Hematopoietic multipotent progenitor cell treated with erythropoietin and hydrocortisone succinate and interleukin-3 and kit ligand, for 15 days (in vitro differentiated cells): ENCODE results near the gene MAOB.
A peak's percentile ranks its signal among the peaks of the same experiment; 100 is the strongest.
"Not testable (repeated sequence)": the region's sequence is repeated elsewhere in the genome, so short reads cannot be mapped to it uniquely, and the experiment has no call there.

Experiments used
- DNase-seq: peaks from one replicate; pipeline ENCODE4 v3.0.0-alpha.2; 2015; ENCODE audit warnings: low spot score

Gene MAOB

DNA sequence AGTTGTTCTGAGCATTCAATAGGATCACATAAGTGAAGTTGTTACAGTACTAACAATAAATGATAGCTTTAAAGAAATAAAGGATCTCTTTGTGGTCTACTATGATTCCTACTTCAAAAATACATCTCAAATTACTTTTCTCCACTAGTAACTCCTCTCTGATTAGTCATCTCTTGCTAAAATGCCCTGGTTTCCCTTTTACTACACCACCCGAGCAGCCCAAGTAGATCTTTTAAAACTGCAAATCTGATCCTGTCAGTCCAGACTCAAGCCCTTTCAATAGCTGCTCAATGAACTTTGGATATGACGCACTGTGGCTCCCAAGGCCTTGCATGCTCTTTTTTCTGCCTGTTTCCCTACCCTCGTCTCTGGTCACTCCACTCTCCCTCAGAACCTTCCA, 128.6 kb downstream of the MAOB start:
- DNase-seq: no peak

DNA sequence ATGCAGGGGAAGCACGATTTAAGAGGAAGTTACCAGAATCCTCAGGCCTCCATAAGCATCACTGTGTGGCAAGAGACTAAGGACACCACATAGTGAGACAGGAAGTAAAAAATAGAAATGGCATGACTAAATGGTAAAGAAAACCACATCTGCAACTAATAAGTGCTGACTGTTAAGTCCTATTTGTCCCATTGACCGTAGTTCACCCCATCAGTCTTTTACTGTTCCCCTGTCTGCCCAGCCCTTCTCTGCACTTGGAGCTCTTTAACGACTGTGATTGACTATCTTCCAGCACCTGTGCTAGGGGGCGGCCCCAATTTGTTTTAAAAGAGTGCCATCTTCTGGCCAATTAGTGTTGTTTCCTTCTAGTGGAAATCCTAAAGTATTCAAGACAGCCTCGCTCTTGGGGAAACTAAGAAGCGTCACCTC, 132.0 kb downstream of the MAOB start:
- peak; percentile 8 for DNase-seq

DNA sequence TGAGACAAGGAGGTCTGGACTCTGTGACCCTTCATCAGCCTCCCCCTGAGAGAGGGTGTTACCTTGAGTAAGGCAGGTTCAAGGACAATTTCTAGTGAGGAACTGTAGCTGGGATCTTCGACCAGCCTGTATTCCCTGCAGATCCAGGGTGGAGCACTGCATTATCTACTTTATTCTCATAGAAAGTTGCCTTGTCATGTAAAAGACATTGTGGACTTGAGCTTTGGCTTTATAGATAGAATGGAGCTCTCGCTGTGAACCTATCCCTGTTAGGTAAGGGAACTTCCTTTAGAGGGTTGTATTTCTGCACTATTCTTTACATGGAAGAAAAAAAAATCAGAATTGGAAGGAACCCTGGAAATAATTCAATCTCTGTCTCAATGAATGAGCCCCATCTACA, 134.8 kb downstream of the MAOB start:
- no peak for DNase-seq

DNA sequence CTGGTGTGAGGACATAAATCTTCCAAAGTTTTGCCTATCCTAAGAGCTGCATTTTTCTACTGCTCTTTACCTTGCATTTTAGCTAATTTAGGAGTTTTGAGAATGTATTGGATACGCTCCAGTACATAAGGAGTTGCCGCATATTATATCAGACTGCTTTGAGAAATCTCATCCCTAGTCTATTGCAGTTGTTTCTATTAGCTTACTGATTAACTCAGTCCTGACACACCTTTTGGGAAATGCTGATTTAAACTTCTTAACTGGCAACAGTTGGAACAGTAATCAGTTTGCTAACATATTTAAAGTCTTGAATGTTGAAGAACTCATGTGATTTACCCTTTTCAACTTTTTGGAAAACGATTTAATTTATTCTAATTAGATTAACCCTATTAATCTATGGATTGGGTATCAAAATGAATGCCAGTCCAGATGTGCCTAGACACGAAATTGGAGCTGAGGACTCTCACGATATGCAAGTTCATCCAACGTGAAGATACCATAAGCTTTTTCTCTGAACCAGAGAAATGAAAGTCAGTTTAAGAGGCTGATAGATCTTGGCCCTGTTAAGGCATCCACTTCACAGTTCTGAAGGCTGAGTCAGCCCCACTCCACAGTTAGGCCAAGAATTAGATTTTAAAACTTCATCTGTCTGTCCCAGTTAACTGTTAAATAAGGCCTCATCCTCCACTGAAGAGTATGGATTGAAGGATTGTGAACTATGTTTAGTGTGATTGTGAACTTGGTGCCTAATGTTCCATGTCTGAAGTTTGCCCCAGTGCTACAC, 136.1 kb downstream of the MAOB start:
- no peak for DNase-seq

DNA sequence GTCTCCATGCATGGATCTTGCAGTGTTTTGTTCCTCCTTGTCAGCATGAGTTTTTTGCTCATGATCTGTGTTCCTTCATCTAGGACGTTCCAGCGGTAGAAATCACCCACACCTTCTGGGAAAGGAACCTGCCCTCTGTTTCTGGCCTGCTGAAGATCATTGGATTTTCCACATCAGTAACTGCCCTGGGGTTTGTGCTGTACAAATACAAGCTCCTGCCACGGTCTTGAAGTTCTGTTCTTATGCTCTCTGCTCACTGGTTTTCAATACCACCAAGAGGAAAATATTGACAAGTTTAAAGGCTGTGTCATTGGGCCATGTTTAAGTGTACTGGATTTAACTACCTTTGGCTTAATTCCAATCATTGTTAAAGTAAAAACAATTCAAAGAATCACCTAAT, 138.0 kb downstream of the MAOB start:
- DNase-seq: no peak

DNA sequence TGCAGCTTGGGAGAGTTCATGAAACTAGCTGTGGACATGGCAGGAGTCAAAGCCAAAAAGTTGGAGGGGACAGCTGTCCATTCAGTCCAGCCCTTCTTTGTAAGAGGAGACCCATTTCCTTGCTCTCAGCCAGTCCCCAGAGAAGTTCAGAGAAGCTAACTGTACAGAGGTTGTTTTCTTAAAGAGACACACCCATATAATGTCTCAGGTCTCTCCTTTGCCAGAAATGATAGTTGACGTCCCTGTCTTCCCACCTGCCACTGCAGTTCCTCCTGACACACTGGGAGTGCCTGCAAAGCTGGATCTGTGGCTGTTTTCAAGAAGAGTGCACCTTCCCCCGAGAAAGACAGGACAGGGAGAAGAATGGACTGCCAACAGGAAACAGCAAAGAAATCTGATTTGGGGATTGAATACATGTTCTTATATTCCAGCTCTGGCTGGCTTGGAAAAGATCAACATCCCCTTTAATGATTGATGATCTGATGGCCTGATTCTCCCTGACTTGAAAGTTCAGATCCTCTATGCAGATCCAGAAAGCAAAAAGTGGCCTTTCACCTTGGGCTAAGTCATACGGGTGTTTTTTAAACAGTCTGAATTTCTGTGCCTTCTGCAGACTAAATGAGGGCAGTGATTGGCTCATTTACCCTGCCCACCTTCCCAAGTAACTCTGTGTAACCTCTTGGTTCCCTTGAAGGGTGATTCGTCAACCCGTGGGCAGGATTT, 139.0 kb downstream of the MAOB start:
- no peak for DNase-seq

DNA sequence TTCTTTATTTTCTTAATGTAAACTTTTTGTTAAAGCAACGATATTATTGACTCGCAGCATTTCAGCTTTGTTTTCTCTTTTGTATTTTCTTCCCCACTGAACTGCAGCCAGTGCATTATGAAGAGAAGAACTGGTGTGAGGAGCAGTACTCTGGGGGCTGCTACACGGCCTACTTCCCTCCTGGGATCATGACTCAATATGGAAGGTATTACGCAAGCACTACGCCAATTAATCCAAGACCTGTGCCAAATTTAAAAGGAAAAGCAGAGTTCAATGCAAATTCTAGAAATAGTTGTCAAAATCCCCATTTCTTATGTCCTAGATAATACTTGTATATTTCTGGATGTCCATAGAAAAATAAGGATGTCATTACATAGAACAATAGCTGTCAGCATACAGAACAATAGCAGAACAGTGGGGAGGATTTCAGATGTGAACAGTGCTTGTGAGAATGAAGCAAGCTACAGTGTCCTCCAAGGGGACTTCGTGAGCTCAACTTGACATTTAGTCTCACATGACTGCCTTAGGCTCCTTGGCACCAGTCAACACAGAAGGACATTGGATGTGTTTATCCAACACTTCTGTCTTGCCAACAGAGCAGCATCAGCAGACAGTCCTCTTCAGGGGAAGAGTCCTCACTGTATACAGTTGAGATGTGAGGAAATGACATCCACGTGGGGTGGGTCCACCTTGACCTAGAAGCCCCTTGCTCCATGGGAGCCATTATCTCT, 140.2 kb downstream of the MAOB start:
- no peak for DNase-seq

DNA sequence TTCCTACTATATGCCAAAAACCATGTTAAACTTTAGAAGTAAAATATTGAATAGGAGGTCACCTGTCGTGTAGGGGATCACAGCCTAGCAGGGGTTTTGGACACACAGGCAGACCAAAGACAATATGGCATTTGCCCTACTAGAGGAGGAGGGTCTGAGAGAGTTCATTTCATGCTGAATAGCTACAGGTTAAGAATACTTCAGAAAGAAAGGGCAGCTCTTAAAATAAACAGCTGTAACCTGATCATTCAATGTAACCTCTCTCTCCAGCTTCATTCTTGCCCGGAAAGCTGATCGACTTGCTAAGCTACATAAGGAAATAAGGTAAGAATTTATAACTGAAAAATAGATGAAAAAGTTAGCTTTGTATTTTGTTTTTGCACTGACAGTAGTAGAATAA, 146.3 kb downstream of the MAOB start:
- no peak for DNase-seq

DNA sequence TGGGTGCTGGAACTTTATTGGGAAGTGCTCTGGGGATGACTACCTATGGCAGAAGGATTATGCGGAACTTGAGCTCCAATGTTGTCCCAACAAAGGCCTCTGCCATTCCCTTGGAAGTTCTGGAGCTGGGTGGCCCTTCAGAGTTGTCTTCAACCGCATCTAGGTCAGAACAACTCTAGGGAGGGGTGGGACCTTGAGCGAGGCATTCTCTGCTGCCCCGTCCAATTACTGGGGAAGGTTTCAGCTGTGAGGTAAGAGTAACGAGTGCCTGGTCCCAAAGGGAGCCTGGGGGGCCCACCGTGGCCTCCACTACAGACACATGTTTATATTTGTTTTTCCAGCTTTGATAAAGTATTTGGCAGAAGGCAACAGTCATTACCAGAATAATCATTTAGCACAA, 146.7 kb downstream of the MAOB start:
- no peak for DNase-seq

DNA sequence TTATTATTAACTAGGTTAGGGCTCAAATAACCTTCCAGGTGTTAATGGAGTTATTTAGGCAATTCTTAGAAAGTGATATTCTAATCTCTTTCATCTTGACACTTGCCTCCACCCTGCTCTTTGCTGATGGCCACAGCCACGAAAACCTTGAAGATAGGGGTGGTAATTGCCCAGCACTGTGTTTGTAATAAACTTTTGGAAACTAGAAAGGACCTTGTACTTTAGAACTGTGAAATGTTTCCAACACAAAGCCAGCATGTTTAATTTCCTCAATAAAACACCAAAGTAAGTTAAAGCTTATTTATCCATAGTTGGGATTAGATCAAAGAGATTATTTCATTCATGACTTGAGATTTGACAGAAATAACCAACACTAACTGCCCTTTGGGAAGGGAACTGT, 147.8 kb downstream of the MAOB start:
- no peak for DNase-seq

DNA sequence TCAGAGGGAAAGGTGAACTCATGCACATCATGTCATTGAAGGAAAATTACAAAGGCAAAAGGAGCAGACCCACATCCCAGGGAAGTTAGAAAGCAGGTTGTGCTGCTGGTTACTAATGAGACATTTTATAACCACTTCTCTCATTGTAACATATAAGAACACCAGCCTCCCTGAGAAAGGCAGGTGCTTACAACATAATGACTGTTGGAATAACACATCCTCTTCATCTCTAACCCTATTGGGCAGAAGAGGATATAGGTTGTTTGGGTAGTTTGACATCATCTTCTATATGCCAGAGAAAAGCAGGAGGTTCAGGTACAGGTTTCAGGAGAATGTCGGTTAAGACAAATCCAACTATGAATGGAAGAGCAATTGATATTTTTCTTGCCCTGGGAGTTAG, 148.6 kb downstream of the MAOB start:
- no peak for DNase-seq

DNA sequence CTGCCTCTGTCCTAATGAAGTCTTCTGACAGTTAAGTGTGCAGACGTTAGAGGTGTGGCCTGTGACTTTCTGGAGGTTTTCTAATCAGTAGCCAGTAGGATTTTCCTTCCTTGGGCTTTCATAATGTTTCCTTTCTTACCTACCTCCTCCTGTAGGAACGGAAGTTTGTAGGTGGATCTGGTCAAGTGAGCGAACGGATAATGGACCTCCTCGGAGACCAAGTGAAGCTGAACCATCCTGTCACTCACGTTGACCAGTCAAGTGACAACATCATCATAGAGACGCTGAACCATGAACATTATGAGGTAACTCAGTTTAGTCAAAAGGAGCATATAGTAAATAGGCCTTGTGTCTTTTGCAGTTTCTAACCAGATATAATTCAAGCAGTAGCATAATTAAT, 151.2 kb downstream of the MAOB start:
- no peak for DNase-seq

DNA sequence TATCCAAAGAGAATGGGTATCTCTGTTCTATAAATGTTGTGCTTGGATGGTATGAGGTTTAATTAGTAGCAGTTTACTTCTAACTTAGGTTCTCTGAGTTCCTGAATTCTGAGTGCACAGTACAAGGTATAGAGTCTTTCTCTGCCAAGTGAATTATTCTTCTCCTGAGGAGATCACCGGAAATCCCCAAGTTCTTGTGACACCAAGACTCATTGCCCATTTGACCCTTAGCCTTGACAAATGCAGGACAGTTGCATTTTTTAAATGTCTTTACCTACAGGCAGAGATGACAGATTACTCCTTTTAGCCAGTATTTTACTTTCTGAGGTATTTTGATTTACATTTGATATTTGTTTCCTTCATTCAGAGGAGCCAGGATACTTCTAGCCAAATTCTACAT, 153.3 kb downstream of the MAOB start:
- DNase-seq: no peak

DNA sequence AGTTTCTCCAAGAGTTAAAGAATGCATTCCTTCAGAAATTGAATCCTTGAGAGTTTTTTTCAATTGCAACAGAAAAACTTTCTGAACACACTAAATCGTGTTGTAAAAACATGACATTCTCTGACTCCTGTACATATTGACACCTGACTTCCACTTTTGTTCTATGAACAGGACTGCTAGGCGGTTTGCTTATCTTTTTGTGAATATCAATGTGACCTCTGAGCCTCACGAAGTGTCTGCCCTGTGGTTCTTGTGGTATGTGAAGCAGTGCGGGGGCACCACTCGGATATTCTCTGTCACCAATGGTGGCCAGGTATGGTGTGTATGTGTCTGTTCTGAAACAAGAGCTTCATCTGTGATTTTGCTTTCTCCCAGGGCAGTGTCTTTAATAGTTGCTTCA, 154.2 kb downstream of the MAOB start:
- DNase-seq: no peak

DNA sequence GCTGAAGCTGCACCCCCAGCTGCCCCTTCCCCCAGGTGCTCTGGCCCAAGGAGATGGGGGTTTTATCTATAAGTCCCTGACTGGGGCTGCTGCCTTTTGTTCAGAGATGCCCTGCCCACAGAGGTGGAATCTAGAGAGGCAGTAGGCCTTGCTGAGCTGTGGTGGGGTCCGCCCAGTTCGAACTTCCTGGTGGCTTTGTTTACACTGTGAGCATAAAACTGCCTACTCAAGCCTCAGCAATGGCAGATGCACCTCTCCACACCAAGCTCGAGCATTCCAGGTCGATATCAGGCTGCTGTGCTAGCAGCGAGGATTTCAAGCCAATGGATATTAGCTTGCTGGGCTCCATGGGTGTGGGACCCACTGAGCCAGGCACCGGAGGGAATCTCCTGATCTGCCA, 155.0 kb downstream of the MAOB start:
- not testable (repeated sequence) for DNase-seq

DNA sequence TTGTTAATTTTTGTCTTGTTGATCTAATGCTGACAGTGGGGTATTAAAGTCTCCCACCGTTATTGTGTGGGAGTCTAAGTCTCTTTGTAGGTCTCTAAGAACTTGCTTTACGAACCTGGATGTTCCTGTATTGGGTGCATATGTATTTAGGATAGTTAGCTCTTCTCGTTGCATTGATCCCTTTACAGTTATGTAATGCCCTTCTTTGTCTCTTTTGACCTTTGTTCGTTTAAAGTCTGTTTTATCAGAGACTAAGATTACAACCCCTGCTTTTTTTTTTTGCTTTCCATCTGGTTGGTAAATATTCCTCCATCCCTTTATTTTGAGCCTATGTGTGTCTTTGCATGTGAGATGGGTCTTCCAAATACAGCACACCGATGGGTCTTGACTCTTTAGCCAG, 157.0 kb downstream of the MAOB start:
- not testable (repeated sequence) for DNase-seq

DNA sequence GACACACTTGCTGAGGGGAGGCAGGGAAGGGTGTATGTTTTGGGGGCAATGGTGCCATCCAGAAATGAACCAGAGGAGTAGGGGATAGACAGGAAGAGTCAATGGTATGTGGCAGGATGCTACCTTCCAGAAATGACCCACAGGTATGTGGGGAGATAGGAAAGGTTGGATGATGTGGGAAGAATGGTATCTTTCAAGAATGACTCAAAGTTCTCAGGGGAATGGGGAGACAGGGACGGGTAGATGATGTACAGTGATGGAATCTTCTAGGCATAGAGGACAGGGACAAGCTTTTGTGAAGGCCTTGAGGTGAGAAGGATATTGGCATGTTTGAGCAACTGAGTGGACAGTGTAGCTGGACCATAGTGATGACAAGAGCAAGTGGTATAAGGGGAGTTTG, 161.3 kb downstream of the MAOB start:
- no peak for DNase-seq

DNA sequence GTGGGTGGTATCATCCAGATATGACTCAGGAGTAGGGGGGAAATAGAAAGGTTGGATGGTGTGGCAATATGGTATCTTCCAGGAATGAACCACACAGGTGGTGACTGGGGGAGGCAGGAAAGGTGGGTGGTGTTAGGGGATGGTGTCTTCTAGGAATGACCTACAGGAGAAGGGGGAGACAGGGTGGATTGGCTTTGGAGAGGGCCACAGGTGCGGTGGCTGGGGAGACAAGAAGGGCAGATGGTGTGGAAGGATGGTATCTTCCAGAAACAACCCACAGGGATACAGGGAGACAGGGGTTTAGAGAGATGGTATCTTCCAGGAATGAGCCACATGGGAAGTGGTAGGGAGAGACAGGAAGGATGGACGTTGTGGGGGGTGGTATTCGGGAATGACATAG, 162.2 kb downstream of the MAOB start:
- DNase-seq: no peak

DNA sequence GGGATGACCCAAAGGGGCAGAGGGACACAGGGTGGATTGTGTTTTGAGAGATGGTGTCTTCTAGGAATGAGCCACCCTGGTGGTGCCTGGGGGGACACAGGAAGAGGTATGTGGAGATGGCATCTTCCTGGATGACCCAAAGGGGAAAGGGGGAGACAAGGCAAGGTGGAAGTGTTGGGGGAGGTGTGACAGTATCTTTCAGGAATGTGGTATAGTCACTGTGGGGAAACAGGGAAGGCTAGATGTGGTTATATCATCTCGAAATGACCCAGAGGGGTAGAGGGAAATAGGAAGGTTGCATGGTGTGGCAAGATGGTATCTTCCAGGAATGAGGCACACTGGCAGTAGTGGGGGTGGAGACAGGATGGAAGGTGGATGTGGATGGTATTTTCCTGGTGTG, 163.3 kb downstream of the MAOB start:
- no peak for DNase-seq

DNA sequence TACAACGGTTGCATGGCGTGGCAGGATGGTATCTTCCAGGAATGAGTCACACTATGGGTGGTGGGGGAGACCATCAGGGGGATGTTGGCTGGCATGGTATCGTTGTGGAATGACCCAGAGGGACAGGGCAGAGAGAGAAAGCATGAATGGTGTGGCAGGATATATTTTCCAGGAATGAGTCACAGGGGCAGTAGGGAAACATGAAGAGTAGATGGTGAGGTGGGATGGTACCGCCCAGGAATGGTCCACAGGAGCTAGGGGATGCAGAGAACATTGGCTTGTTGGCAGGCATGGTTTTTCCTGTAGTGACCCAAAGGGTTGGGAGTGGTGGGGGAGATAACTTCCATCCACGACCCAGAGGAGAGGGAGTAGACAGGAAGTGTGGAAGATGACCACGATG, 163.7 kb downstream of the MAOB start:
- DNase-seq: no peak

DNA sequence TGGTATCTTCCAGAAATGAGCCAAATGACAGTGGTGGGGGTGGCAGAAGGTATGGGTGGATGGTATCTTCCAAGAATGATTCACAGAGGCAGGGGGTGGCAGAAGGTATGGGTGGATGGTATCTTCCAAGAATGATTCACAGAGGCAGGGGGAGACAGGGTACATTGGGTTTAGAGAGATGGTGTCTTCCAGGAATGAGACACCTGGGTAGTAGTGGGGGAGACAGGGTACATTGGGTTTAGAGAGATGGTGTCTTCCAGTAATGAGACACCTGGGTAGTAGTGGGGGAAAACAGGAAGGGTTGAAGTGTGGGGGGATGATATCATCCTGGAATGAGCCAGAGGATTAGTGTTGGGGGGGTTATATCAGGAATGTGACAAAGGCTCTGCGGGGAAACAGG, 164.2 kb downstream of the MAOB start:
- DNase-seq: no peak

DNA sequence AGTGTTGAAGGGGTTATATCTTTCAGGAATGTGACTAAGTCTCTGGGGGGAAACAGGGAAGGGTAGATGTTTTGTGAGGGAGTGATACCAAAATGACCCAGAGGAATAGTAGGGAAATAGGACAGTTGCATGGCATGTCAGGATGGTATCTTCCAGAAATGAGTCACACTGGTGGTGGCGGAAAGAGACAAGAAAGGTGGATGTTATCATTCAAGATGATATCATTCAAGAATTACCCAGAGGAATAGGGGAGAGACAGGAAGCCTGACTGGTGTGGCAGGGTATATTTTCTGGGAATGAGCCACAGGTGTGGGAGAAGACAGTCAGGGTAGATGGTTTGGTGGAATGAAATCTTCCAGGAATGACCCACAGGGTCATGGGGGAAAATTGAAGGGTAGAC, 165.1 kb downstream of the MAOB start:
- DNase-seq: no peak

DNA sequence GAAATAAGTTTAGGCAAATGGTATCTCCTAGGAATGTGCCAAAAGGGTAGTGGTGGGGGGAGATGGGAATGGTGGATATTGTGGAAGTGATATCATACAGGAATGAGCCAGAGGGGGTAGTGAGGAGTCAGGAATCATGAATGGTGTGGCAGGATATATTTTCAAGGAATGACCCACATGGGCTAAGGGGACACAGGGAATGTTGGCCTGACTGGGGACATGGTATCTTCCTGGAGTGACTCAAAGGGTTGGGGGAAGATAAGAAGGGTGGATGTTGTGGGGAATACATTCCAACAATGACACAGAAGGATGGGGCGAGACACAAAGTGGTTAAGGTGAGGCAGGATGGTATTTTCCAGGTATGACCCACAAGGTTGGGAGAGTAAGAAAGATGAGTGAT, 165.6 kb downstream of the MAOB start:
- DNase-seq: no peak
